HEK293T (cell line): ENCODE measurements around the gene PLS1.

Source experiments
- BHLHE40 ChIP-seq: fragments of 450-650 bp; IDR thresholded peaks from 2 replicates; pipeline ENCODE4 v1.6.1; 2016; ENCODE audit warnings: mild to moderate bottlenecking, moderate library complexity, borderline replicate concordance
- CTBP1 ChIP-seq: fragments of 450-650 bp; IDR thresholded peaks from 2 replicates; pipeline ENCODE4 v1.6.1; 2016; ENCODE audit warnings: borderline replicate concordance
- ELF4 ChIP-seq: fragments of 450-650 bp; IDR thresholded peaks from 2 replicates; pipeline ENCODE4 v1.6.1; 2017; ENCODE audit warnings: antibody characterized with exemption
- FOXM1 ChIP-seq: fragments of 450-650 bp; IDR thresholded peaks from 2 replicates; pipeline ENCODE4 v1.6.1; 2017; ENCODE audit warnings: mild to moderate bottlenecking, borderline replicate concordance
- LEF1 ChIP-seq: fragments of 450-650 bp; IDR thresholded peaks from 2 replicates; pipeline ENCODE4 v1.6.1; 2017; ENCODE audit warnings: mild to moderate bottlenecking, borderline replicate concordance
- NFRKB ChIP-seq: fragments of 450-650 bp; IDR thresholded peaks from 2 replicates; pipeline ENCODE4 v1.6.1; 2016; ENCODE audit warnings: mild to moderate bottlenecking, moderate library complexity
- SP1 ChIP-seq: fragments of 450-650 bp; IDR thresholded peaks from 2 replicates; pipeline ENCODE4 v1.6.1; 2017
- TARDBP ChIP-seq: fragments of 450-650 bp; IDR thresholded peaks from 2 replicates; pipeline ENCODE4 v1.6.1; 2016

GRCh38 chr3:142636664-142637063 lies 40.5 kb downstream of the PLS1 start:
- TF ChIP-seq NFRKB (no peak), SP1 (no peak), BHLHE40 (no peak), FOXM1 (no peak), CTBP1 (no peak), TARDBP (no peak), LEF1 (no peak), ELF4 (no peak)
